Activated T-cell treated with anti-CD3 and anti-CD28 coated beads, Interleukin-2, amount 50 U/mL, for 4 hours (primary cell): ENCODE data around the gene PTPRT. TPM values are rescaled to one million over a fixed set of nuclear protein-coding genes. Genes with fewer than 3 reads are reported as not detected.
"Not testable (repeated sequence)": the region's sequence is repeated elsewhere in the genome, so short reads cannot be mapped to it uniquely, and the experiment has no call there.

Source experiments
- ATAC-seq, 2 donors: fragments of 200-7000 bp; cut with Tn5 transposase; one replicate each; pipeline ENCODE4 v1.10.0; 2021
- DNase-seq: peaks from one replicate; pipeline ENCODE4 v3.0.0-alpha.2; 2020
- H3K27me3 Mint-ChIP-seq: one replicate; pipeline ENCODE4 v1.8.0; 2021; ENCODE audit warnings: low read depth, mixed read lengths
- H3K36me3 Mint-ChIP-seq: one replicate; pipeline ENCODE4 v1.8.0; 2022; ENCODE audit warnings: mixed read lengths; ENCODE audit not compliant: insufficient read depth
- H3K4me1 Mint-ChIP-seq: one replicate; pipeline ENCODE4 v1.8.0; 2021; ENCODE audit warnings: low read depth, mixed read lengths
- H3K4me3 Mint-ChIP-seq: one replicate; pipeline ENCODE4 v1.8.0; 2021; ENCODE audit warnings: mild to moderate bottlenecking, moderate library complexity, mixed read lengths
- H3K9me3 Mint-ChIP-seq: one replicate; pipeline ENCODE4 v1.8.0; 2021; ENCODE audit warnings: mixed read lengths
- total RNA-seq, 3 donors: library from RNA; stranded (reverse); gene quantifications; one replicate each; pipeline ENCODE4 v1.2.1, GENCODE V29; 2021

The PTPRT gene
- total RNA-seq, 3 donors from 2014 or later = not detected

DNA sequence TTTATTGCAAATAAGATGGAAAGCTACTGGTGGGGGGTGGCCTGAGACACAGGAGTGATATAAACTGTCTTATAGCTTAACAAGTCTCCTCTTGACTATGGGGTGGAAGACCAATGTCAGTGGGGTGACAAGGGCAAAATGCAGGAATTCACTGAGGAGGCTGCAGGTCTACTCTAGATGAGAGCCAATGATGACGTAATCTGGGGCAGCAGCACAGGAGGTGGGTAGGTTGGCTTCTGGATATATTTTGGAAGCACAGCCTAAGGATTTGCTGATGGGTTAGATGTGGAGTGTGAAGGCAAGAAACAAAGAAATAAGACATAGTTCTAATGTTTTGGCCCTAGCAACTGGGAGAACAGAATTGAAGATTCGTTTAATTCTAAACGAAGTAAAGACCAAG is 253.2 kb downstream of the PTPRT start:
- Mint-ChIP-seq H3K4me3 (no peak overlapping the region), H3K27me3 (no peaks in the 10 kb centered on the region), H3K36me3 (no peaks in the 10 kb centered on the region), H3K9me3 (peaks cover 4% of the 10 kb centered on the region), H3K4me1 (no peaks in the 10 kb centered on the region)
- no peak for ATAC-seq
- DNase-seq = no peak

DNA sequence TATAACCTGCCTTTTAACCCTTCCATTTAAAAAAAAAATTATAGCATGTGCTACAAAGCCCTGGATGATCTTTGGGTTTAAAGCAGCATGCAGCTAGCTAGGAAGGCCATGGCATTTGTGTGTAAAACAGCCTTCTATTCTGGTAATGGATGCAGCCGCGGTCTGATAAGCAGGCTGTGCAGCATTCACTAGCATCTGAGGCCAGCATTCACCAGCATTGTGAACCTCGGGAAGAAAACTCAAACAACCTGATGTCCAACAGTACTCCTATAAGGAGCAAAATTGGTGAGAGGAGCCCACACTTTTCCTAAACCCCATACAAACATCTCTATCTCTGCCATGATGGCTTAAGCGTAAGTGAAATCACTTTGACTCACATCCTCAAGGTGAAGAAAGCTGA is 265.5 kb downstream of the PTPRT start:
- H3K36me3 Mint-ChIP-seq = no peaks in the 10 kb centered on the region
- H3K4me1 Mint-ChIP-seq = no peaks in the 10 kb centered on the region
- DNase-seq (no peak), ATAC-seq (no peak)
- H3K27me3 Mint-ChIP-seq = no peaks in the 10 kb centered on the region
- no peak overlapping the region for H3K4me3 Mint-ChIP-seq
- no peaks in the 10 kb centered on the region for H3K9me3 Mint-ChIP-seq

DNA sequence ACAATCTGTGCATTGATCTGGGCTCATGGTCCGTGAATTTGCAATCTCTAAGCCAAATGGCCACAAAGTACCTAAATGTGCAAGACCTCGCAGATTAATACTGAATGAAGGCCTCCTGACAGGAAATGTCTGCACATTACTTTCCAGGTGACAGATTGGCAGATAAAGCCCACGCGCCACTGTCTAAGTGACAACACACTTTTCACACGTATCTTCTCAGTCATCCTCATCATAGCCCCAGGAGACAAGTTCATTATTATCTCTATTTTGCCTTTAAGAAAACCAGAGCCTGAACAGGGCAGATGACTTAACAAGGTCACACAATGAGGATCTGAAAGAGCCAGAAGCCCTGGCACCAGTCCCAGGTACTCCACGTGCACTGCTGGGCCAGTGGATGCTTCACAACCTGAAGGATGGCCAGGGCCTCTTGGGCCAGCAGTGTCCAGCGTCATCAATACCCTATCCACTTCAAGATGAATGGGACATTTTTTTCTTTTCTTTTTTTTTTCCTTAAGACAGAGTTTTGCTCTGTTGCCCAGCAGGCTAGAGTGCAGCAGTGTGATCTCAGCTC is 266.3 kb downstream of the PTPRT start:
- Mint-ChIP-seq H3K4me3 (no peak overlapping the region), H3K9me3 (peaks cover 2% of the 10 kb centered on the region), H3K36me3 (no peaks in the 10 kb centered on the region), H3K4me1 (no peaks in the 10 kb centered on the region), H3K27me3 (no peaks in the 10 kb centered on the region)
- DNase-seq (no peak), ATAC-seq (no peak)

DNA sequence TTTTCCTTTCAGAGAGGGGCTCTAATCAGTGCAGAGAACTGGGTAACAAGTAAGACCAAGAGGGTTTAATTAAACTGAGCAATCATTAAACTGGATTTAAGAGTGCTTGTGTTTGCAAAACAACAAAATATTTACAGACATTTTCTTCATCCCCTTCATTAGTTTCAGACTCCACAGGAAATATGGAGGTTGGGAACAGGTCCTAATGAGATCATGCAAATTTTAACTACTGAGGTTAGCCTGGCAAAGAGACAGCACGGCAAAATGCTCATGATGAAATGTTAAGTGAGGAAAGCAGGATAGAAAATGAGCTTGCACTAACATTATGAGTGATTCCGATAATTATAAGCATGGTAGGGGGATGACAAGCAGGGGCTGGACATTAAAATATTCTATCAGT is 268.9 kb downstream of the PTPRT start:
- no peak for DNase-seq
- Mint-ChIP-seq H3K4me1 (no peaks in the 10 kb centered on the region), H3K4me3 (no peak overlapping the region), H3K27me3 (no peaks in the 10 kb centered on the region), H3K36me3 (no peaks in the 10 kb centered on the region), H3K9me3 (peaks cover 6% of the 10 kb centered on the region)
- no peak for ATAC-seq

DNA sequence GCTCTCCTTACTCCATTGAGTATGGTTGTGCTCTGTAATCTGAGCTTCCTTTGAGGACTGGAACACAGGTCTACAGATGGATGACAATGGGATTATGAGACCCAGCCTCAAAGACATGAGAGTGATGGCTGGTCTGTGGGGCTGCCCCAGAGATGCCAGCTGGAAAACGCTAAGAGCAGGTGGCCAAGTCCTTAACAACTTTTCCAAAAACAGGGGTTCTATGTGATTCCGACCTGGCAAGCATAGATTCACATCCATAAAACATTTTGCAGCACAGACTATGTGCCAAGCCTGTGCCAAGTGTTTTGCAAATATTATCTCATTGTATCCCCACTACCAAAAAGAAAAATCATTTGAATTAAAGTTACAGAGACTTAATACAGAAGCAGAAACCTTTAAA is 270.4 kb downstream of the PTPRT start:
- ATAC-seq = no peak

DNA sequence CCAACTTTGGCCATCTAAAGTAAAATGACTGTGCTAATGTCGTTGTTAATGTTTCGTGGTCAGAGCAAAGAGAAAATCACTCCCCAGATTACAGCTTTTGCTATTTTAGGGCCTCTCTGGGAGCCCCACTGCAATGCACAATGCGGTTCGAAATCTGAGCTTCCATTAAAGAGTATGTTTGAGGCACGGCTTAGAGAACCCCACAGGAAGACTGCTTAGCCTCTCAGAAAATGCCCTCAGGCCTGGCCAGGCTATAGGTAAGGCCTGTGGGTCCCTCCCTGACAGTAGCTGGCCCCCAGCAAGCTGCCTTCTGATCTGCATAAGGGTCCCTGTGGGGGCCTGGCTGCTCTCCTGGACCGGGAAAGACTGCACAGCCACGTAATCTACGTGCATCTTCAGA is 274.6 kb downstream of the PTPRT start:
- no peak for DNase-seq
- ATAC-seq = no peak
- no peaks in the 10 kb centered on the region for H3K36me3 Mint-ChIP-seq
- H3K27me3 Mint-ChIP-seq = no peaks in the 10 kb centered on the region
- H3K4me1 Mint-ChIP-seq = no peaks in the 10 kb centered on the region
- peaks cover 6% of the 10 kb centered on the region for H3K9me3 Mint-ChIP-seq
- no peak overlapping the region for H3K4me3 Mint-ChIP-seq

More for the DNA sequence above, 270.4 kb downstream of the PTPRT start:
- DNase-seq = no peak
- no peaks in the 10 kb centered on the region for H3K36me3 Mint-ChIP-seq
- no peaks in the 10 kb centered on the region for H3K27me3 Mint-ChIP-seq
- peaks cover 6% of the 10 kb centered on the region for H3K9me3 Mint-ChIP-seq
- no peak overlapping the region for H3K4me3 Mint-ChIP-seq
- H3K4me1 Mint-ChIP-seq = no peaks in the 10 kb centered on the region

DNA sequence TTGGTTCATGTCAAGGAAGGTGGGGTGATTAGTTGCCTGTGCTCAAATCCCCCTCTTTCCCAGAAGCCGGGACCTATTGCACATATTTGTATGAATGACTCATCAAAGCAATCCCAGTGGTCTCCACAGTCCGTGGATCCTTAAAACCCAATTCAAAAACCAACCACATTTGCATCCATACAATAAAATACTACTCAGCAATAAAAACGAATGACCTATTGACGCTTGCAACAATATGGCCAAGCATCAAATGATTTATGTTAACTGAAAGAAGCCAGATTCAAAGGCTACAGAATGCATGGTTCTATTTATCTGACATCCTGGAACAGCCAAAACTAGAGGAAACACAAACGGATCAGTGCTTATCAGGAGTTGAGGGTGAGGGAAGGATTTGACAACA is 275.4 kb downstream of the PTPRT start:
- Mint-ChIP-seq H3K9me3 (peaks cover 6% of the 10 kb centered on the region), H3K4me3 (no peak overlapping the region), H3K36me3 (no peaks in the 10 kb centered on the region), H3K4me1 (no peaks in the 10 kb centered on the region), H3K27me3 (no peaks in the 10 kb centered on the region)
- no peak for ATAC-seq
- no peak for DNase-seq

DNA sequence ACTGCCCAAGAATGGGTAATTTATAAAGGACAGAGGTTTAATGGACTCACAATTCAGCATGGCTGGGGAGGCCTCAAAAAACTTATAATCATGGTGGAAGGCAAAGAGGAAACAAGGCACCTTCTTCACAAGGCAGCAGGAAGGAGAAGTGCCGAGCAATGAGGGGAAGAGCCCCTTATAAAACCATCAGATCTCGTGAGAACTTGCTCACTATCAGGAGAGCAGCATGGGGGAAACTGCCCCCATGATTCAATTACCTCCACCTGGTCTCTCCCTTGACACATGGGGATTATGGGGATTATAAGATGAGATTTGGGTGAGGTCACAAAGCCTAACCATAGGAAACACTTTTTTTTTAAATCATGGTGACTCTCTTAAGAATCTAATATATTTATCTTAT is 278.9 kb downstream of the PTPRT start:
- not testable (repeated sequence) for ATAC-seq, H3K4me3 Mint-ChIP-seq

DNA sequence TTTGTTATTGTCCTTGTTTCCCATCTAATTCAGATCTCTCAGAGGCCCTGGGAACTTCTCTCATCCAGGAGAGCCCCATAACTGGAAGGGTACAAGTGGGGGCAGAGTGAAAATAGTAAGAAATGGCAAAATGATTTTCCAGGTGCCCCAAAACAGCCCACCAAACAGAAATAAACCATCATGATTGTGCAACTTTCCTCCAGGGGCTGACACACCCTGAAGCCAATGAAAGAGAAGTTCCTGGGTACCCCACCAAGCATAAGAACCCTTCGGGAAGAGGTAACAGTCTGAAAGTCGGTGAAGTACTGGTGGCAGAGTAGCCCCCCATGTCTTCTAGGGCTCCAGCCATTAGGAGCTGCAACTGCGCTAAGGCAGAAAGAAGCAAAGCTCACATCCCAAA is 282.0 kb downstream of the PTPRT start:
- Mint-ChIP-seq H3K4me1 (no peaks in the 10 kb centered on the region), H3K27me3 (no peaks in the 10 kb centered on the region), H3K36me3 (no peaks in the 10 kb centered on the region)

More for the DNA sequence above, 278.9 kb downstream of the PTPRT start:
- H3K9me3 Mint-ChIP-seq, H3K36me3 Mint-ChIP-seq, H3K4me1 Mint-ChIP-seq, H3K27me3 Mint-ChIP-seq, DNase-seq: not testable (repeated sequence)

DNA sequence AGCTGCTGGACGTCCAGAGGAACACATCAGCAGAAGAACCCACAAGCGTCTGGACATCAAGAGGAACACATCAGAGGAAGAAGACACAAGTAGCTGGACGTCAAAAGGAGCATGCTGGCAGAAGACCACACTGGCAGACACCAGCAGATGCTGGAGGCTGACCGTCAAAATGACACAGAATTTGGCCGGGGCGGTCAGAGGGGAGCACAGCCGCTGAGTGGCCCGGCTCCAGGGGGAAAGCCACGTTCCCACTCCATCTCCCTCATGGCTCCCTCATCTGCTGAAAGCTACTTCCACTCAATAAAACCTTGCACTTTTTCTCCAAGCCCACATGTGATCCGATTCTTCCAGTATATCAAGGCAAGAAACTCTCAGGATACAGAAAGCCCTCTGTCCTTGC is 283.6 kb downstream of the PTPRT start:
- Mint-ChIP-seq H3K4me3 (no peak overlapping the region), H3K27me3 (no peaks in the 10 kb centered on the region), H3K9me3 (no peaks in the 10 kb centered on the region), H3K4me1 (no peaks in the 10 kb centered on the region), H3K36me3 (no peaks in the 10 kb centered on the region)
- ATAC-seq (no peak), DNase-seq (no peak)

More for the DNA sequence above, 282.0 kb downstream of the PTPRT start:
- no peaks in the 10 kb centered on the region for H3K9me3 Mint-ChIP-seq
- DNase-seq = no peak
- no peak overlapping the region for H3K4me3 Mint-ChIP-seq
- ATAC-seq = no peak

DNA sequence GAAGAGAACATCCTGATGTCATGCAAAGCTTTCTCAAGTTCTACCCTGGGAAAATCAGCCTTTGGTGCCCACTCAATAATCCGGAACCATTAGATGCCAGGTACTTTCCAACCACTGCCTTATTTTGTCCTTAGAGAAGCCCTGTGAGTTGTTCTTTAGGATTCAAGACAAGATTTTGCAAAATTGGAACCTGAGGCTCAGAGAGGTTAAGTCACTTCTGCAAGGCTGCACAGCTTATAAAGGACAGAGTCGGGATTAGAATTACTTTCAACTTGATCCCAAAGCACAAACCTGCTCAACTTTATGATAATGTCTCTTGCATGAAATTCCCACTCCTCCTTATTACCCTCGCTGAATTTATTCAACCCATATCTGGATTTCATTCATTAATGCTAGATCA is 287.2 kb downstream of the PTPRT start:
- no peak overlapping the region for H3K4me3 Mint-ChIP-seq
- no peaks in the 10 kb centered on the region for H3K4me1 Mint-ChIP-seq
- no peaks in the 10 kb centered on the region for H3K27me3 Mint-ChIP-seq
- peaks cover 4% of the 10 kb centered on the region for H3K9me3 Mint-ChIP-seq
- ATAC-seq = no peak
- no peak for DNase-seq
- H3K36me3 Mint-ChIP-seq = no peaks in the 10 kb centered on the region

DNA sequence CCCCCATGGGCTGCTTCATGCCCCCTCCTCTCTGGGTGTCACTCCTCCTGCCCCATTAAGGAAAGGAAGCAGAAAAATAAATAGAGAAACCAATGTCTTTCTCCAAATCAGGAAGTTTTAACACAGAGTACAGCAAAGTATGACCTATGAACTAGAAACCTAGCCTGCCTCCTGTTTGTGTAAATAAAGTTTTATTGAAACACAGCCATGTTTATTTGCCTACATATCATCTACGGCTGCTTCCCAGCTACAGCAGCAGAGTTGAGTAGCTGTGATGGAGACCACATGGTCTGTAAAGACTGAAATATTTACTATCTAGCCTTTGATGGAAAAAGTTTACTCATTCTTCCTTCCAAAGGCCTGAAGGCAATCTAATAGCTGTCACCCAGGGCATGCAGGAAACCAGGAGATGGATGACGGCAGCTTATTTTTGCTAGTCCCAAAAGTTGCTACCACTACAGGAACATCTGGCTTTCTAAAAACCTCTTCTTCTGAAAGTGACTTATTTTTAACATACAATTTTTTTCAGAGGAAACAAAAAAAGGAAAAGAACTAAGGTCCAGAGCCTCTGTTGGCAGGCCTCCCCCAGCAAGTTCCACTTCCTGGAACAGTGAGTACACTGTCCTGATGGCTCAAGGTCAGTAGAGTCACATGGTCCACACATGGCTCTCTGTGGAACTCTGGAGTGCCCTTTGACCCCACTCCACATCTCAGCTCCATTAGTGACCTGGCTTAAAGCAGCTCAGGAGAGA is 287.8 kb downstream of the PTPRT start:
- Mint-ChIP-seq H3K4me3 (no peak overlapping the region), H3K27me3 (no peaks in the 10 kb centered on the region), H3K36me3 (no peaks in the 10 kb centered on the region), H3K4me1 (no peaks in the 10 kb centered on the region), H3K9me3 (peaks cover 4% of the 10 kb centered on the region)
- no peak for DNase-seq
- no peak for ATAC-seq

DNA sequence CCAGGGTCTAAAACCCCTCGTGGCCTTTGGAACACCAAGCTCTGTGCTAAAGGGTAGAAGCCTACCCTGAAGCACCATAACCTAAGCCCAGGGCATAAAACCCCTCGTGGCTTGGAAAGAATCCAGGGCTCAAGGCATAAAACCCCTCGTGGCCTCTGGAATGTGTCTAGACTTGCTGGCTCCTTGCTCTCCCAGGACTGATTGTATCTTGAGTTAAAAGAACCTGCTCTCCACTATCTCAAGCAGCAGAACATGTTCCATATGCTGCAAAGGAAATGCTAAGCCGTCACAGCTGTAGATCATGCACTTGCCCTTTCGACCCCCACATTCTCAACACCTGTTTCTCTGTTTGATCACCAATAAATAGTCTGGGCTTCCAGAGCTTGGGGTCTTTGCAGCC is 288.9 kb downstream of the PTPRT start:
- not testable (repeated sequence) for ATAC-seq, DNase-seq, H3K27me3 Mint-ChIP-seq, H3K4me3 Mint-ChIP-seq, H3K36me3 Mint-ChIP-seq, H3K4me1 Mint-ChIP-seq, H3K9me3 Mint-ChIP-seq

DNA sequence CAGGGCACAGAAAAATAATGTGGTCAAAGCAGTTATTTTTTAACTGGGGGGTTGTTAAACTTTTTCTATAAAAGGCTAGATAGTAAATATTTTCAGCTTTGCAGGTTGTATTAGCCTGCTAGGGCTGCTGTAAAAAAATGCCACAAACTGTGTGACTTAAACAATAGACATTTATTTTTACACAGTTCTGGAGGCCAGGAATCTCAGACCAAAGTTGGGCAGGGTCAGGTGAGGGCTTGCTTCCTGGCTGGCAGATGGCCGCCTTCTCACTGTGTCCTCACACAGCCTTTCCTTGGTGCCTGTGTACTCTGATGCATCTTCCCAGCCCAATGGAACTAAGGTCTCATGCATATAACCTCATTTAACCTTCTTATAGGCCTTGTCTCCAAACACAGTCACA is 294.7 kb downstream of the PTPRT start:
- DNase-seq (no peak), ATAC-seq (no peak)
- no peak overlapping the region for H3K4me3 Mint-ChIP-seq
- peaks cover 4% of the 10 kb centered on the region for H3K9me3 Mint-ChIP-seq
- H3K36me3 Mint-ChIP-seq = no peaks in the 10 kb centered on the region
- H3K27me3 Mint-ChIP-seq = no peaks in the 10 kb centered on the region
- H3K4me1 Mint-ChIP-seq = no peaks in the 10 kb centered on the region

DNA sequence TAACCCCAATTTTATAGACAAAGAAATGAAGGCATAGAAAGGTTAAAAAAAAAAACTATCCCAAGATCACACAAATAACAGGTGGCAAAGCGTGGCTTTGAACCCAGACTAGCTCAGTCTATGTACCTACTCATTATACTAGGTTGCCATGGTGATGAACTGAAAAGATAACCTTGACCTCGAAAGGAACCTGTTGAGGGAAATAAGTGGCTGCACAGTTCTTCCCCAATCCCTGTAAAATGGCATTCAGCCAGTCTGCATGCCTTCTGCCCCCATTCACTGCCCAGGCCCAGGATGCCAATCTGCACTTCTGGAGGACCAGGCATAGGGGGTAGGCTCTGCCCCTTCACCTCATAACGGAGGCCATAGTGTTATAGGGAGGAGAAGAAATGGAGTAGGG is 295.2 kb downstream of the PTPRT start:
- Mint-ChIP-seq H3K9me3 (peaks cover 3% of the 10 kb centered on the region), H3K36me3 (no peaks in the 10 kb centered on the region), H3K4me3 (no peak overlapping the region), H3K27me3 (no peaks in the 10 kb centered on the region), H3K4me1 (no peaks in the 10 kb centered on the region)
- DNase-seq = no peak
- no peak for ATAC-seq
